HG02571 (cell line): ENCODE results near the gene PDXK.

Source experiments
- ATAC-seq: cut with Tn5 transposase; IDR thresholded peaks from one replicate; pipeline ENCODE4 v1.9.1; 2021; ENCODE audit warnings: mild to moderate bottlenecking, moderate library complexity; ENCODE audit not compliant: unreplicated experiment

The PDXK gene

DNA sequence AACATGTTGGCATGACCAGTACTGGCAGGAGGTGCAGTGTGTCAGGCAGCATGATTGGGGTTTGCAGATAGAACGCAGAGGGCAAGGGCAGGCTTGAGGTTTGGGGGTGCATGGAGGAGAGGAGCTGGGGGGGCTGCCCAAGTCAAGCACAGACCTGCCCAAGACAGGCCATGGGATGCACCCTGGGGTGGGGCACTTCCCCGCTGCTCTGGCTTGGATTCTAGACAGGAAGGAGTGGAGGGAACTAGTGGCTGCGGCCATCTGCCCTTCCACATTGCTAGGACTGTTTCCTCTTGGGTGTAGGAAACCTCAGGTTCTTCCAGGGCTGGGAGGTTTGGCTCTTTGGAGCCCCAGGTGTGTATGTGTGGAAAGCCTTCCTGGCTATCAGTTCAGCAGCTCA lies 3.0 kb downstream of the PDXK start:
- ATAC-seq, result no peak

DNA sequence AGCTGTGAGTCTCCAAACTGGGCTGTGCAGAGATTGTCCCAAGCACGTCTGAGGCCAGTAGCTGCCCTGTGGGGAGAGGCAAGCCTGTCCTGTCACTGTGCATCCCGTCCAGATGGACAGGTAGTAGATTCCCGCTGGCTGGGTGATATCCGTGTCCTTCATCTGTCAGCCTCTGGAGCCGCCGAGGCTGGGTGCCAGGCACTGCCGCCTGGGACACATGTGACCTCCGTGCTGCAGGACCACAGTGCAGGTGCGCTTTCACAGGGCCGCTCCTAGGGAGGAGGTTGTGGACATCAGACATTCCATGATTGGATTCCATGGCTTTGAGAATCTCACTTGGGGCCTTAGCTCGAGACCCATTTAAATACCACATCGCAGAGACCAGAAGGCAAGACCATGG lies 4.7 kb downstream of the PDXK start:
- ATAC-seq, result no peak

GRCh38 chr21:43726686-43727518 lies 8.0 kb downstream of the PDXK start:
- no peak for ATAC-seq

- no peak for ATAC-seq
Measured at GRCh38 chr21:43727519-43728153, 8.7 kb downstream of the PDXK start.

DNA sequence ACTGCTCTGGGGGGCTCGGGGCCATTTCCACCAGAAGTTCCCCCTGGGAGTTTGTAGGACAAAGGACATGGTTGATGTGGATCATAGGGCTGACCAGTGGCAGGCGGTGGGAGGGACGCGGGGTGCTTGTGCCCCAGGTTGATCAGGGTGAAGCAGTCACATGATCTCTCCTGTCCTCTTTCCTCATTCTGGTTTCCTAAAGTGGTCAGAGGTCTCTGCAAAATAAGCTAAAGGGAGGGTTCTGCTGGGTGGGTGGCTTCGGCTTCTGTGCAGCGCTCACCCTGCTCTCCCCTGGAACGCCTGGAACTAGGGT lies 9.2 kb downstream of the PDXK start:
- no peak for ATAC-seq

- peak; percentile 55 for ATAC-seq
Measured at GRCh38 chr21:43728467-43729390, 9.8 kb downstream of the PDXK start.

- ATAC-seq, result no peak
Measured at GRCh38 chr21:43731476-43731875, 12.5 kb downstream of the PDXK start.

DNA sequence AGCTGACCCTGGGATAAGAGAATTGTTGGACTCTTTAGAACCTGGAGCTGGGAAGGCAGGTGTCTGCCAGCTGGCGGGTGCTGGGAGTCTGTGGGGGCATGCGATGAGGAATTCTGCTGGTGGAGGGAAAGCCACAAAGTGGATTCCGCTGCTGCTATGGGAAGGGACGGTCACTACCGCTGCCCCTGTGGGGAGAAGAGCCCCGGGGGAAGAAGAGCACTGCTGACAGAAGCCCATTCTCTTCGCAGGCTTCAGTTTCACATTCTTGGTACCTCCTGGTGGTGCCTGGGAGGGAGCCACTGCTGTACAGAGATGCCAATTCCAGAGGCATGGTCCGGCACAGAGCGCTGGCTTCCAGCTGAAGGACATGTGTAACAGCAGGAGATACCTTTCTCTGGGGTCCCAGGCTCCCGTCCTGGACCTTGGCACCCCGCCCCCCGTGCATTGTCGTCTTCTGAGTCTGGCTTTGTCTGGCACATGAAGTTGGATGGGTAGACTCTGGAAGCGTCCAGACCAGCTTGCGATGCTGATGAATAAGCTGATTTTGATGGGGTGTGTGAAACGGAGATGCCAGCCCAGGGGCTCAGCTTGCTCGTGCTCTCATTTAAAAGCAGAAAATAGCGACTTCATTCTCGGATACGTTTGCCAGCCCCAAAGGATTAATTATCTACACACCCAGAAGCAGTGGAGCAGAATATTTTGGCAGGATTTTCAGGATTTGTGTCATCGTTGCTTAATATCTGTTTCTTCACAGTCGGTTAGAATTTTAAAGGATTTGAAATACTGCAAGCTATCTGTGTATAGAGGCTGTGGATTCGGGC lies 13.2 kb downstream of the PDXK start:
- no peak for ATAC-seq

GRCh38 chr21:43733060-43733459 lies 14.1 kb downstream of the PDXK start:
- no peak for ATAC-seq

DNA sequence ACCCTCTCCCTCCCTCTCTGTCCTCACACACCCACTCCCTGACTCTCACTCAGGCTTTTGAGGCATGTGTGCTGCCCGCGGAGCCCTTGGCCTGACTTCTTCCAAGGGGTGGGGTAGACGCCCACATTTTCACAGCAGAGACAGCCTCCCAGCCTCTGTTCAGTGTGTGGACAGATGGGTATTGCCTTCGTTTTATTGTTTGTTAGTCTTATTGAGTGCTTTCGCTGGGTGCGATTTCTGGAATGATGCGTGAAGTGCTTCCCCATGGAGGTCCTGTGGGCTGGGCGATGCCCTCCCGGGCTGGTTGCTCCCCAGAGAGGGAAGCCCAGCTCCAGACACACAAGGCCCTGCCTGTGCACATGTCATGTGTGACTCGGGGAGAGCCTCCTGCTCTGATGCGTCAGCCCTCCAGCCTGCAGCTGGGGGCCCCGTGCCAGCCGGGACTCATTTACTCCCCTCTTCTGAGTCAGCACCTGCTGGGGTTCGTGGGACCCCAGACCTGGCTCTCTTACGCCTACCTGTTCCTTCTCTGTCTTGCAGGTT lies 14.7 kb downstream of the PDXK start:
- no peak for ATAC-seq

DNA sequence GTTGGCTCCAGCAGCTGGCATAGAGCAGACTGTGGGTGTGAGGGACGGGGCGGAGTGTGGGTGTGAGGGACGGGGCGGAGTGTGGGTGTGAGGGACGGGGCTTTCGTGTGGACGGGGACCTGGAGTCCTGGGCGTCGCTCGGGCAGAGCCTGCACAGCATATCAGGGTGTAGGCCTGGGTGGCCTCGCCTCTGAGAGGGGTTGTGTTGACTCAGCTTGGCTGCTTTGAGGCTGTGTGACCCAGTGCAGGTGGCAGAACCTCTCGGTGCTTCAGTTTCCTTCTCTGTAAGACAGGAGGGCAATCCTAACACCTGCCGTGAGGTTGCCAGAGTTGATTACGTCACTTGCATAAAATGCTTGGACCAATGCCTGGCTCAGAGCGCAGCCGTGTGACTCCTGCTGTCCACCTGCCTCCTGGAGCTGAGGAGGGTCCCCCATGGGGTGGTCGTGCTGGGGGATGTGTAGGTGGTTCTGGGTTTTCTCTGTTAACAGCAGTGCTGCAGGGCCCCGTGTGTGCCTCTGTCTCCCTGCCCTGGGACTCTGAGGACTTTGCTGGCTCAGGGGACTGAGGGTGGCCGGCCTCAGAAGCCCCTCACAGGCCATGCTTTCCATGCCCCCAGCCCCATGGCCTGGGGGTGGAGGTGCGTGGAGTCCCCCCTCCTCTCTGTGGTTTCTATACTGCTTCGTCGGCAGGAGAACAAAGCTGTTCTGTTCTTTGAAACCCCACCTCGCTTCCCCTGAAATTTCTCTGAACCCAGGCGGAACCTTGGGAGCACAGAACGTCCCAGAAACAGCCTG lies 15.4 kb downstream of the PDXK start:
- no peak for ATAC-seq

DNA sequence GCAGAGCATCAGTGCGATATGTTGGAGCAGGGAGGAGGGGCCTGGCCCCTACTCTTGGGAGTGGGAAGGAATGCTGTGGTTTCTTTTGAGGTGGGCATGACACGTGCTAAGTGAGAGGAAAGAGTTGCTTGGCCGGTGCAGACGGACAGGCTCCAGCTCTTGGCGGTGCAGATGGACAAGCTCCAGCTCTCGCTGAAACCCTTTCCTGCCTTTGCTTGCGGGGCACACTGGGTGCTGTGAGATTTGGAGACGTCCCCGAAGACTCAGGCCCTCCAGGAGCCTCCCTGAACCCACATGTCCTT lies 15.9 kb downstream of the PDXK start:
- no peak for ATAC-seq

DNA sequence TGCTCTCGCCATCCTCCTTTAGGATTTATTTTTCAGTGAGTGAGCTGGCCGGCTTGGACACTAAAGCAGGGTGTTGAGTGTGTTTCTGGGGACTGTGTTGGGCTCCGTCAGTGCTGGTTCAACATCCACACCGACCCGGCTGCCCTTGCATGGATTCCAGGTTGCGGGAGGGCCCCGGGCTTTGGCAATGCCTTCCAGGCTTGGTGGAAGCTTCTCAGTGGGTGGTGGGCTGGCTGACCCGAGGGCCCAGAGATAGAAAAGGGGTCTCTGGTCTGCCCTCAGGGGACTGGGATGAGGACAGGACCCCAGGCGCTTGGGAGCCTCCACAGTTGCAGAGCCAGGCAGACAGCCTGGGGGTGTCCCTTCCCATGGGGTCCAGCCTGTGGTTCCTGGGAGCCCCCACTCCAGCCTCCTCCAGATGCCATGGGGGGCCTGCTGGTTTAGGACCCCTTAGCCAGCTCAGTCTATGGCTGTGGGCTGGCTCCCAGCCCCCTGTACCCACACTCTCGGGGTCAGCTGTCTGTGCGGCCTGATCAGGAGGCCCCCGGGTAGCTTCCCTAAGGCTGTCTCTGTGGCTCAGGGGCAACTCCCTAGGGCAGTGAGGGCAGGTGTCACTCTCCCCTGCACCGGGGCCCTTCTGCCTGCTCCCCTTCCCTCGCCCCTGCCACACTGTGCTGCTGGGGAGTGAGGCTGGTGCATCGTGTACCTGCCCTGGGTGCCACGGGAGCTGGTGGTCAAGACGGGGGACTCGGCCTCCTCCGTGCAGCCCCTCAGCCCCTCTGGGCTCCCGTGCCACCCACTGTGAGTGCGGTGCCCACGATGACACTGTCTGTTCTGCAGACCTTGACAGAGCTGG lies 16.5 kb downstream of the PDXK start:
- ATAC-seq, result no peak

DNA sequence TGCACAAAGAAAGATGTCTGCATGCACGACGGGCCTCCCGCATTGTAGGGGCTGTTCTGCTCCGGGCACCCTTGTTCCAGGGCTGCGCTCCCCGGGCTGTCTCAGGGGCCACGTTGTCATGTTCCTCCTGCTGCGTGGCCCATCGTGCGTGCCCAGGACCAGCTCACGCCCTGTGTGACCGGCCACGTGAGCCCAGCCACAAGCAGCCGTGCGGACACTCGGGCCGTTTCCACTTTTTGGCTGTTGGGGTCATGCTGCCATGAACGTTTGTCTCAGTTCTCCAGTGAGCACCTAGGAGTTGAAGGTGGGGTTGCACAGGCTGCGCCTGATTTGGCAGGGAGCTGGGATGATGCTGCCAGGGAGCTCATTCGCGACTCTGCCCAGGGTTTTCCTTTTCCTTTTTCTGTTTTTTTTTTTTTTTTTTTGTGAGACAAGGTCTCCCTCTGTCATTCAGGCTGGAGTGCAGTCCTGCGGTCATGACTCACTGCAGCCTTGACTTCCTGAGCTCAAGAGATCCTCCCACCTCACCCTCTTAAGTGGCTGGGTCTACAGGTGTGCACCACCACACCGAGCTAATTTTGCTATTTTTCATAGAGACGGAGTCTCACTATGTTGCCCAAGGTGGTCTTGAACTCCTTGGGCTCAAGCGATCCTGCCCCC lies 17.4 kb downstream of the PDXK start:
- no peak for ATAC-seq

DNA sequence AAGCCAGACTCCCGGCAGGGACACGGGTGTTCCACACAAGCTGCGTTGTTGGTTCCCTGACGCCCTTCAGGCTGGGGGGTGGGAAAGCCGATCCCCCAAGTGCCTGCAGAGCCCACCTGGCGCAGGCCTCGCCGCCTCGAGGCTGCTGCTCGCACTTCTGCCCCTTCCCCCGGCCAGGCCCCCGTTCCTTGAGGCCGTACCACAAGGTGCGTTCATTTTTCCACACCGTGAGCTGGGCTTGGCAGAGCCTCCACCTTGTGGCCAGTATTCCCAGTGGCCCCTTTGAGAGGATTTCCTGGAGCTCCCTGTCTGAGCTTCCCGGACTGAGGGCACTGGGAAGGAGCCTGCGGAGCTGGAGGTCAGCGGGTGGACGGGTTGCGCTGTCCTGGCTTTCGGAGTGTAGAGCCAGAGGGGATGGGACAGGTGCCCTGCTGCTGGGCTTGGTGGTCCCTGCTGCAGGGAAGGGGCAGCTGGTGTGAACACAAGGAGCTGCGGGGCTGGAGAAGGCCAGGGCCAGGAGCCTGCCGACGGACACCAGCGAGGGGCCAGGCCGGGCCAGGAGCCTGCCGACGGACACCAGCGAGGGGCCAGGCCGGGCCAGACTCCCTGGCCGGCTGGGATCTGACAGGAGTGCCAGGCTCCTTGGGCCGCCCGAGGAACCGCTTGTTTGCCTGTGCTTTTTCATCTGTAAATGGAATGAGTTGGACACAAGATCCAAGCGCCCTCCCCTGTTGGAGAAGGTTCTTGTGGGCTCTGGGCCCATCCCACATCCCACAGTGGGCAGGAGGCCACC lies 18.4 kb downstream of the PDXK start:
- no peak for ATAC-seq

GRCh38 chr21:43739621-43740435 lies 20.9 kb downstream of the PDXK start:
- no peak for ATAC-seq
